GM20431 (cell line): Measurements from ENCODE around the gene SNX5.

Source experiments
- in situ Hi-C: fragments of 300-500 bp; cut with MseI, MboI; formaldehyde crosslinking; loops from one replicate; pipeline ENCODE4 v1.15.0; 2020; ENCODE audit warnings: low sequenced_read_pairs; ENCODE audit not compliant: unreplicated experiment

The SNX5 gene

DNA sequence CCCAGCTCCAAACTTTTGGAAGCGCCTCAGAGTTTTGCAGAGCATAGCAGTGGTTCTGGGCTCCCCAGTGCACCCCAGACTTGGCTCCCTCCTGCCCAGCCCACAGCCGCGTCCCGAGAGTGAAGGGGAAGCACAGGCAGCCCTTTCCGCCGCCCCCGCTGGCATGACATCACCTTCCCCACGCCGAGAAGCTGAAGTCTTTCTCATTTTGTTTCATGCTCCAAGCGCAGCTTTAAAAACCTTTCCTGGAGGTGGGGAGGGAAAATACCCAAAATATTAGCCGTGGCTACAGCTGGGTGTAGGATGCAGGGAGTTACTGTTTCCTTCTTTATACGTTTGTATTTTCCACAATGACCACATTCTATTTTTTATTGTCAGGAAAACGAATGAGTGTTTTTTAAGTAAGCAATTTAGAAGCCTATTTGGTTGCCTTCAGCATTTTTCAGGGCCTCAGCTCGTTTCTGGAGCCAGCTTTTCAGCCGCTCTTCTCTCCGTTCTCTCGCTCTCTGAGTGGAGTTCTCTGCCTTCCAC, 72.9 kb downstream of the SNX5 start:
- in situ Hi-C loops = loop anchor here (25.0 kb wide), 2 partner anchors 208 to 358 kb away; partner anchors contain the start of genes BANF2, BFSP1 and RRBP1

DNA sequence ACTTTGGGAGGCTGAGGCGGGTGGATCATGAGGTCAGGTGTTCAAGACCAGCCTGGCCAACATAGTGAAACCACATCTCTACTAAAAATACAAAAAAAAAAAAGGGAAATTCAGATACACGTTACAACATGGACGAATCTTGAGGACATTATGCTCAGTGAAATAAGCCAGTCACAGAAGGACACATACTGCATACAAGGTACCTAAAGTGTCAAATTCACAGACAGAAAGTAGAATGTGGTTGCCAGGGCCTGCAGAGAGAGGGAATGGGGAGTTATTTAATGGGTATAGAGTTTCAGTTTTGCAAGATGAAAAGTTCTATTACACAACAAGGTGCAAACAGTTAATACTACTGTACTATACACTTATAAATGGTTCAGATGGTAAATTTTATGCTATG, 75.1 kb downstream of the SNX5 start:
- in situ Hi-C loops = loop anchor here (25.0 kb wide), 2 partner anchors 206 to 356 kb away; partner anchors contain the start of genes BANF2, BFSP1 and RRBP1

DNA sequence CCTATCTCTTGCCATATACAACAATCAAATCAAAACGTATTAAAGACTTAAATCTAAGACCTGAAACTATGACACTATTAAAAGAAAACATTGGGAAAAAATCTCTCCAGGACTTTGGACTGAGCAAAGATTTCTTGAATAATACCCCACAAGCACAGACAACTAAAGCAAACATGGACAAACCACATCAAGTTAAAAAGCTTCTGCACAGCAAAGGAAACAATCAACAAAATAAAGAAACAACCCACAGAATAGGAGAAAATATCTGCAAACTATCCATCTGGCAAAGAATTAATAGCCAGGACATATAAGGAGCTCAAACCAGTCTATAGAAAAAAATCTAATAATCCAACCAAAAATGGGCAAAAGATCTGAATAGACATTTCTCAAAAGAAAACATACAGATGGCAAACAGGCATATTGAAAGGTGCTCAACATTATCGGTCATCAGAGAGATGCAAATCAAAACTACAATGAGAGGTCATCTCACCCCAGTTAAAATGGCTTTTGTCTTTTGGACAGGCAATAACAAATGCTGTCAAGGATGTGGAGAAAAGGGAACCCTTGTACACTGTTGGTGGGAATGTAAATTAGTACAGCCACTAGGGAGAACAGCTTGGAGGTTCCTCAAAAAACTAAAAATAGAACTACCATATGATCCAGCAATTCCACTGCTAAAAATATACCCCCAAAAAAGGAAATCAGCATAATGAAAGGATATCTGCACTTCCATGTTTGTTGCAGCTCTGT, 76.2 kb downstream of the SNX5 start:
- in situ Hi-C loops = loop anchor here (25.0 kb wide), 2 partner anchors 205 to 355 kb away; partner anchors contain the start of genes BANF2, BFSP1 and RRBP1
